ENCODE results near the gene KDF1. TPM values are rescaled to one million over a fixed set of nuclear protein-coding genes. Genes with fewer than 3 reads are reported as not detected.

The KDF1 gene
- total and polyA plus RNA-seq, 2 of the 13 experiments (the other 11 are each of a cell fraction or from before 2014, with no cell fraction given) = 1.9 to 4.9 TPM

DNA sequence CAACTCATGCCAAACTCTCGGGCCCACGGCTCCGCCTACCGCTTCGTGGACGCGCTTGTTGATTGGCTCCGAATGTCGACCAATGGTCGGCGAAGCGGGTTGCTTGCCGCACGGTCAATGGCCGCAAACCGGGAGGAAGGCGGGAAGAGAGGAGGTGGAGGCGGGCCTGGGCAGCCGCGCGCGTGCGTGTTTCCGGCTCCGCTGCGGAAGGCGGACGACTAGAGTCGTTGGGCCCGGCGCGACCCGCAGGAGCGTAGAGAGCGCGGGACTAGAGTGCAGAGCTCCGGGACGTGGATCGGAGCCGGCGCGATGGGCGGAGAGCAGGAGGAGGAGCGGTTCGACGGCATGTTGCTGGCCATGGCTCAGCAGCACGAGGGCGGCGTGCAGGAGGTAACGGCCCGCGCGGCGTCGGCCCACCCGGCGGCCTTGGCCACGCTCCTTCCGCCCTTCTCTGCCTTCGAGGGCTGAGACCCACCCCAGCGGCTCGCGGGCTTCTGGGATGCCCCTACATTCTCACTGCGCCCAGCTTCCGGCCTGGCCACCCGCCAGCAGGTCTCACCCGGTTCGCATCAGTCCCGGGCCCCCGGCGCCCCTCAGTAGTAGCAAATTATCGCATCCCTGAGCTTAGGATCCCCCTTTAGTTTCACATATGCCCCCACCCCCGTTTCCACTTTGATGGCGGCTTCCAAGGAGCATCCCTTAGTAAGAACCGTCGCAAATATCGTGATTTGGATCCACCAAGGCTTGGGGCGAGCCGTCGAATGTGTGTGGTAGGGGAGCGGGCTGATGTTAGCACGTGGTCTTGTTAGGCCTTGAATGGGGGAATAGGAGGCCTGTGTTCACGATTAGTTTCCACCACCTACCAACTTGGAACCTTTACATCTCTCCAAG, 38.5 kb downstream of the KDF1 start, which contains the start of gene NUDC (continued):
- TF ChIP-seq PATZ1 (CRISPR knock-in tag; IDR thresholded peaks at IDR 0.05) (peak; percentile 39; the same call in 1 of the 2 replicates), PRMT3 (CRISPR knock-in tag; IDR thresholded peaks at IDR 0.05; ENCODE audit: borderline replicate concordance, low read depth) (peak; percentile 86; the same call in 1 of the 2 replicates), SIN3B (IDR thresholded peaks at IDR 0.05; ENCODE audit: low read length) (no peak), GABPB1 (CRISPR knock-in tag; IDR thresholded peaks at IDR 0.05) (peak; percentile 97), EHMT2 (IDR thresholded peaks at IDR 0.05; ENCODE audit: borderline replicate concordance, low read depth, low read length) (no peak), KMT2A (CRISPR knock-in tag; IDR thresholded peaks at IDR 0.05) (peak; percentile 93), ZFP36 (IDR thresholded peaks at IDR 0.05; ENCODE audit: borderline replicate concordance, low read depth, low read length, partially characterized antibody) (no peak), ZNF678 (CRISPR knock-in tag; IDR thresholded peaks at IDR 0.05) (peak; percentile 70), PCBP1 (IDR thresholded peaks at IDR 0.05; ENCODE audit: borderline replicate concordance, low read depth, low read length) (no peak), SP5 (CRISPR knock-in tag; IDR thresholded peaks at IDR 0.05; ENCODE audit: borderline replicate concordance, low read depth) (no peak; the same call in 1 of the 2 replicates), ZNF839 (CRISPR knock-in tag; IDR thresholded peaks at IDR 0.05; ENCODE audit: borderline replicate concordance) (no peak), DMTF1 (CRISPR knock-in tag; IDR thresholded peaks at IDR 0.05) (no peak), RBAK (CRISPR knock-in tag; IDR thresholded peaks at IDR 0.05) (no peak), BRD4 (CRISPR knock-in tag; IDR thresholded peaks at IDR 0.05) (peak; percentile 83; the same call in 1 of the 2 replicates), MTF1 (CRISPR knock-in tag; IDR thresholded peaks at IDR 0.05) (no peak), ZKSCAN5 (CRISPR knock-in tag; IDR thresholded peaks at IDR 0.05) (0 out of 2 replicates have a peak, but pooled peaks have one; percentile 44), HMG20A (CRISPR knock-in tag; IDR thresholded peaks at IDR 0.05; ENCODE audit: borderline replicate concordance) (no peak), ZIK1 (CRISPR knock-in tag; IDR thresholded peaks at IDR 0.05; ENCODE audit: borderline replicate concordance, low read depth) (peak; percentile 39; the same call in 1 of the 2 replicates), ZNF33A (CRISPR knock-in tag; IDR thresholded peaks at IDR 0.05; ENCODE audit: borderline replicate concordance) (no peak), STAG1 (CRISPR knock-in tag; IDR thresholded peaks at IDR 0.05) (no peak; the same call in 1 of the 2 replicates), TIGD3 (CRISPR knock-in tag; IDR thresholded peaks at IDR 0.05; ENCODE audit: borderline replicate concordance) (no peak), ZNF891 (CRISPR knock-in tag; IDR thresholded peaks at IDR 0.05) (peak; percentile 78; the same call in 1 of the 2 replicates)
